Ascending aorta (tissue), 2 donors: ENCODE measurements around the gene WSCD2. TPM values are rescaled to one million over a fixed set of nuclear protein-coding genes. Genes with fewer than 3 reads are reported as not detected.

Experiments used
- DNase-seq, 2 donors: peaks; one replicate each; pipeline ENCODE4 v3.0.0-alpha.2; 2019; ENCODE audit warnings: low spot score in 2 of 2
- H3K27ac ChIP-seq, 2 donors: fragments of 200-600 bp; sonication (generic); one replicate each; pipeline ENCODE4 v1.5.1; 2016 to 2017; ENCODE audit warnings: mild to moderate bottlenecking in 1 of 2
- H3K27me3 ChIP-seq: fragments of 200-600 bp; sonication (generic); one replicate; pipeline ENCODE4 v1.5.1; 2017
- H3K36me3 ChIP-seq, 2 donors: fragments of 200-600 bp; sonication (generic); one replicate each; pipeline ENCODE4 v1.5.1; 2016
- H3K4me1 ChIP-seq, 2 donors: fragments of 200-600 bp; sonication (generic); one replicate each; pipeline ENCODE4 v1.5.1; 2016 to 2017; ENCODE audit warnings: mild to moderate bottlenecking in 1 of 2
- H3K4me3 ChIP-seq, 2 donors: fragments of 200-600 bp; sonication (generic); one replicate each; pipeline ENCODE4 v1.5.1; 2016 to 2017; ENCODE audit warnings: mild to moderate bottlenecking in 1 of 2
- H3K9me3 ChIP-seq, 2 donors: fragments of 200-600 bp; sonication (generic); one replicate each; pipeline ENCODE4 v1.5.1; 2016
- intact Hi-C: fragments of 100-400 bp; cut with DNase I; formaldehyde crosslinking; loops from one replicate; pipeline ENCODE4 v1.15.1; 2023
- total RNA-seq: library from RNA; depleted of rRNA; stranded (reverse); fragments of >200 nt; gene quantifications from one replicate; pipeline ENCODE4 v1.1.0, GENCODE V29; 2016
- TF ChIP-seq, protein P1 (sequence below), 3 experiments: fragments of 200-600 bp in 2 of 3; fragments of 450-650 bp in 1 of 3; sonication (generic) in 2 of 3; IDR thresholded peaks; one replicate each; pipeline ENCODE4 v1.5.1; 2016 to 2019; ENCODE audit warnings: antibody characterized with exemption in 3 of 3, mild to moderate bottlenecking in 1 of 3, moderate library complexity in 1 of 3

The WSCD2 gene
- total RNA-seq, 1 donor from 2014 or later, result 3.5 TPM

DNA sequence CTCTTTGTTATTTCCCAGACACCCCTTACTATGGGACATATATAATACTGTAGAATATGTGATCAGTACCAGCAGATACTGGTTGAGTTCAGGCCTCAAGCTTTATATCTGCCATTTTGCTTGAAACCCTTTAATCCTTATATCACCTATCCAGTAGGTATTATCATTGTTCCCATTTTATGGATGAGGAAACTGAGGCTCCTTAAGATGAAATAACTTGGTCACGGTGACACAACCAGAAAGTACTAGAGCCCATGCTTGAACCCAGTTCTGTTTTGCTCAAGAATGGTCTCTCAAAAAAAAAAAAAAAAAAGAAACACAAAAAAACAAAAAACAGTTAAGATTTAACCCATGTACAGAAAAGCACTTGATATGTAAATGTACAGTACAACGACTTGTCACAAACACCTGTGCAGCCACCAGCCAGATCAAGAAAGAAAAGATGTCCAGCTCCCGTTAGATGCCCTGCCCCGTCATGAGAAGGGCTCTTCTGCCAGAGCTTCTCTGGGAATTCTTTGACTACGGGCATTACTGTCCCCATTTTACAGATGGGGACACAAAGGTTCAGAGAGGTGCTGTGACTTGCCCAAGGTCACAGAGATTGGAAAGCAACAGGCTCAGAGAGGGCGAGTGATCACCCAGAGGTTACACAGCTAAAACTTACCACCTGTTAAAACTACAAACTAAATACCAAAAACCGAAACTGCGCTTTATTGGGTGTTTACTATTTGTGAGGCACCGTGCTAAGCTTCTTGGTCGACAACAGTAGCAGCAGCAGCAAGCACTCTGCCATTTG, 669 bp upstream of the WSCD2 start:
- Histone ChIP-seq H3K27me3 (no peaks in the 10 kb centered on the region), H3K4me1 (peaks cover 10% of the 10 kb centered on the region in 2 donors), H3K4me3 (peak overlapping the region; percentile 56 to 82), H3K27ac (peak overlapping the region; percentile 81), H3K36me3 (no peaks in the 10 kb centered on the region), H3K9me3 (no peaks in the 10 kb centered on the region)
- TF ChIP-seq, protein P1, sequence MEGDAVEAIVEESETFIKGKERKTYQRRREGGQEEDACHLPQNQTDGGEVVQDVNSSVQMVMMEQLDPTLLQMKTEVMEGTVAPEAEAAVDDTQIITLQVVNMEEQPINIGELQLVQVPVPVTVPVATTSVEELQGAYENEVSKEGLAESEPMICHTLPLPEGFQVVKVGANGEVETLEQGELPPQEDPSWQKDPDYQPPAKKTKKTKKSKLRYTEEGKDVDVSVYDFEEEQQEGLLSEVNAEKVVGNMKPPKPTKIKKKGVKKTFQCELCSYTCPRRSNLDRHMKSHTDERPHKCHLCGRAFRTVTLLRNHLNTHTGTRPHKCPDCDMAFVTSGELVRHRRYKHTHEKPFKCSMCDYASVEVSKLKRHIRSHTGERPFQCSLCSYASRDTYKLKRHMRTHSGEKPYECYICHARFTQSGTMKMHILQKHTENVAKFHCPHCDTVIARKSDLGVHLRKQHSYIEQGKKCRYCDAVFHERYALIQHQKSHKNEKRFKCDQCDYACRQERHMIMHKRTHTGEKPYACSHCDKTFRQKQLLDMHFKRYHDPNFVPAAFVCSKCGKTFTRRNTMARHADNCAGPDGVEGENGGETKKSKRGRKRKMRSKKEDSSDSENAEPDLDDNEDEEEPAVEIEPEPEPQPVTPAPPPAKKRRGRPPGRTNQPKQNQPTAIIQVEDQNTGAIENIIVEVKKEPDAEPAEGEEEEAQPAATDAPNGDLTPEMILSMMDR (IDR thresholded peaks at IDR 0.05), result no peak
- DNase-seq, result no peak
- intact Hi-C loops, result loop anchor here (1.0 to 10.0 kb wide), 2 partner anchors 15 to 206 kb away; partner anchors contain the start of gene CMKLR1

DNA sequence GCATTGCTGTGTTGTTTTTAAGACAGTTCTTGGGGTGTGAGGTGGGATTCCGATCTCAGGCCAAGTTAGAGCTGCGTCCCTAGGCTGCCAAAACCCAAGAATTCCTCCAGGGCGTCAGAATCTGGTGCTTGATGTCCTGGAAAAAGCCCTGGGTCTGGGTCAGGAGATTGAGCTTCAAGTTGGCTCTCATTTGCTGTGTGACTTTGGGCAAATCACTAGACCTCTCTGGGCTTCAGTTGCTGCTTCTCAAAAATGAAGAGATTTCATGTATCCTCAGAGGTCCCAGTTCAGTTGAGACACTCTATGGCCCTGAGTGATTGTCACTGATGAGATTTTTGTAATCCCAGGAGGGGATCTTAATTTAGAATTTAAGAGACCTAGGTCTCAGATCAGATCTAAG, 1.9 kb downstream of the WSCD2 start:
- H3K4me1 ChIP-seq, result peaks cover 10% of the 10 kb centered on the region in 2 donors
- H3K4me3 ChIP-seq, result no peak overlapping the region

DNA sequence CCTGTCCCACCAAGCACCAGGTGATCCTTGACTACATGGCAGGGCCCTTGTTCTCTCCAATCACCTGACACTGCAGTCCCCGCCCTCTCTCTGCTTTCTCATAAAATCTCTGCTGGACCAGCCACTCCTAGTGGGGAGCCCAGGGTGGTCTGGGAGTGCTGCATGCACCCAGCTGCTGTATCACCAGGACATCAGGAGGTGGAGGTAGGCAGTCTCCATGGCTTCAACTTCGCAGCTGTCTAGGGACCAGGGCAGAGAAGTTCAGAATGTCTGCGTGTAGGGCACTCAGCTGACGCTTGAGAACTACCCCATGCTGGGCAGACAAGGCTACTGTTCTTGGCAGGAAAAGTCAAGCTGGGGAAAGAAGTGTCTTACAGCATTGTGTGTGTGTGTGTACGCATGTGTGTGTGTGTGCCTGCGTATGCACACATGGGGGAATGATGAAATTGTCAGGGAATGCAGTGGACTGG, 2.6 kb downstream of the WSCD2 start:
- TF ChIP-seq, protein P1 (IDR thresholded peaks at IDR 0.05), result no peak
- no peaks in the 10 kb centered on the region for H3K9me3 ChIP-seq
- intact Hi-C loops, result loop anchor here (5.0 kb wide), 1 partner anchor 61 kb away; no protein-coding TSS in a partner anchor
- H3K27me3 ChIP-seq, result no peaks in the 10 kb centered on the region
- H3K27ac ChIP-seq, result no peak overlapping the region
- DNase-seq, result no peak
- peaks cover 10% of the 10 kb centered on the region in 2 donors for H3K4me1 ChIP-seq
- no peak overlapping the region for H3K4me3 ChIP-seq
- H3K36me3 ChIP-seq, result no peaks in the 10 kb centered on the region

More for the DNA sequence above, 1.9 kb downstream of the WSCD2 start:
- no peaks in the 10 kb centered on the region for H3K36me3 ChIP-seq
- H3K27ac ChIP-seq, result no peak overlapping the region
- H3K27me3 ChIP-seq, result no peaks in the 10 kb centered on the region
- TF ChIP-seq, protein P1 (IDR thresholded peaks at IDR 0.05), result no peak
- no peaks in the 10 kb centered on the region for H3K9me3 ChIP-seq
- DNase-seq, result no peak
- intact Hi-C loops, result loop anchor here (5.0 kb wide), 1 partner anchor 61 kb away; no protein-coding TSS in a partner anchor

DNA sequence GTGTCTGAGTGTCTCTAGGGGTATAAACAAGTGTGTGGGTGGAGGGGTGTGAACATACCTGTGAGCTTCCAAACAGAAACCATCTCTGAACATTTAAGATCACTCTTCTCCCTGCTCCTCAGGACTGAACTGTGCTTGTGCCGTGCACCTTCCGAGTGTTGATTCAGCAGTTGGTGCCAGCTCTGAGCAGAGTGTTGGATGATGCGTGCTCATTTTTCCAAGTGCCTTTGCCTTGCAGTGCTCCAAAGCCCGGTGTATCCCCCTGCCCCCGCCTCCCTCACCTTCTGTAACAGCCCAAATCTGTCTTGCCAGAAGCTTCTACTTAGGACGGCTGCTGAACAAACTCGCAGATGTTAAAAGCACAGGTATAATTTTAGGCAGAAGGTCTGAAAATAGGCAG, 4.4 kb downstream of the WSCD2 start:
- H3K36me3 ChIP-seq, result no peaks in the 10 kb centered on the region
- no peak overlapping the region for H3K27ac ChIP-seq
- no peaks in the 10 kb centered on the region for H3K9me3 ChIP-seq
- intact Hi-C loops, result loop anchor here (5.0 kb wide), 1 partner anchor 59 kb away; no protein-coding TSS in a partner anchor
- H3K4me3 ChIP-seq, result no peak overlapping the region
- DNase-seq, result no peak
- peaks cover 5 to 7% of the 10 kb centered on the region in 2 donors for H3K4me1 ChIP-seq
- TF ChIP-seq, protein P1 (IDR thresholded peaks at IDR 0.05), result no peak
- H3K27me3 ChIP-seq, result no peaks in the 10 kb centered on the region

DNA sequence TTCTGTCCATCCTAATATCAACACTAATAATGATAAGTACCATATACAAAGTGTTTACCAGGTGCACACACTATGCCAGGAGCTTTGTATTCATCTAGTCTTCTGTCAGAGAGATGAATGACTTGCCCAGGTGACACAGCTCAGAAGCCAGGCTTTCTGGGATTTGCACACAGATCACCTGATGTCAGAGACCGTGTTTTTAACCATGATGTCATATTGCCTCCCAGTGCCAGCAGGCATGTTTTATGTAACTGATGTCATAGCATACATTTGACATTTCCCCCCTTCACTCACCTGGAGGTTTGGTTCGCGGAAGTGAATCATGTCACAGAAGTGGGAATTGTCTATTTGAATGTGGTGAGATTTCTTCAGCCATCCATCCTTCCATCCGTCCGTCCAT, 5.7 kb downstream of the WSCD2 start:
- H3K4me1 ChIP-seq, result peaks cover 0 to 4% of the 10 kb centered on the region in 2 donors

More for the DNA sequence above, 5.7 kb downstream of the WSCD2 start:
- H3K9me3 ChIP-seq, result no peaks in the 10 kb centered on the region
- H3K36me3 ChIP-seq, result no peaks in the 10 kb centered on the region
- TF ChIP-seq, protein P1 (IDR thresholded peaks at IDR 0.05), result no peak
- no peaks in the 10 kb centered on the region for H3K27me3 ChIP-seq
- H3K4me3 ChIP-seq, result no peak overlapping the region
- no peak for DNase-seq
- H3K27ac ChIP-seq, result no peak overlapping the region
- intact Hi-C loops, result loop anchor here (5.0 kb wide), 1 partner anchor 58 kb away; no protein-coding TSS in a partner anchor
